Measurements from ENCODE around the gene KCNH1.

Gene KCNH1

GRCh38 chr1:210815641-210816550 lies 318.1 kb downstream of the KCNH1 start:
- peak in 7 of 58 donors; percentile 7 to 58 (median 20) for DNase-seq

GRCh38 chr1:210814382-210815123 lies 319.4 kb downstream of the KCNH1 start:
- peak in 1 of 58 donors; percentile 6 for DNase-seq

DNA sequence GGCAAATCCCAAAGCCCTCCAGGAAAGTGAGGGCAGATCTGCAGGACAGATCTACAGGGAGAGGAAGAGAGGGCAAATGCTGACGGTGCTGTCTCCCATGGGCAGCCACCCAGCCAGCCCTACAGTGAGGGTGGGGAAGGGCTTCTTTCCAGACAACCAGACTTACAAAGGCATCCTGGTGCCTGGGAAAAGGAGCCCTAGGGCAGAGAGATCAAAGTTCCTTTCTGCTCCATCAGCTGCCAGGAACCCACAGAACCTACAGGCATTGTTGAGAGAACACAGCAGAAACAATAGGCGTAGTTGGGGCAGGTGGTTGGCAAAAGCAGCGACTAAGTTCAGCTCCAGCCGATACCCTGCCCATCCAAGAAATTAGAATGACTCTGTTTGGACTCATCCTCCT lies 332.4 kb downstream of the KCNH1 start:
- DNase-seq = no peak

- DNase-seq = no peak
These were observed 333.2 kb downstream of the KCNH1 start for GRCh38 chr1:210800756-210801155.

- no peak for DNase-seq
These were observed 333.6 kb downstream of the KCNH1 start for GRCh38 chr1:210800301-210800700.

DNA sequence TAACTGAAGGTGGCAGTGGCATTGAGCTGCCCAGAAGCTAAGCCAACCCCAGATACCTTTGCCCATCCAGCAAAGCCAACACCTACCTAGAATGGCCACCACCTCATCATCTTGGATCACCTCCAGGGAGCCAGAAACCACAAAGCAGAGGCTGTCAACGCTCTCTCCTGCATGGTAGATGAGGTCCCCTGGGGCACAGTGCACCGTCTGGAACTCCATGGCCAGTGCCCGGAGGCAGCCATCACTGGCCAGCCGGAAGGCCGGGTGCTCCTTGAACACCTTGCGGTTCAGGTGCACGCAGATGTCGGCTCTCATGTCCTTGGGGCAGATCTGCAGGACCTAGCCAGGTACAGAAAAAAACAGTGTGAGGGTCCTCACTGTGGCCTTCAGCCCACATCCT lies 336.5 kb downstream of the KCNH1 start:
- DNase-seq = no peak

- peak in 27 of 58 donors; percentile 3 to 65 (median 24) for DNase-seq
These were observed 337.5 kb downstream of the KCNH1 start for GRCh38 chr1:210796421-210796820.

DNA sequence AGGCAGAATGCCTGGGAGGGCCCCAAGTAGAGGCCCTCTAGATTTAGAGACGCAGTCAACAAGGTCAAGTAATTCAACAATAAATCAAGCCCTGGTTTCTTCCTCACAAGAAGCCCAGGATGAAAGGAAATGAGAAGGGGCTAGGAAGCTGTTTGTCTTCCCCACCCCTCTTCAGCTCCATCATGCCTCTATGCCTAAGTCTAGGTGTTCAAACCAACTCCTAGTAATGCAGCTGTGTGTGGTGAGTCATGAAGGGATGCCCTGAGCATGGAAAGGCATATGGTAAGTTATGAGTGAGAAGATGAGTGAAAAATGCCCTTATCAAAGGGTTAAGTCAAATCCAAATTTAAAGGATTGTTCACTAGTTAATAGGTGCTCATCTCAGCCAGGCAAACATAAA lies 339.5 kb downstream of the KCNH1 start:
- DNase-seq = no peak

GRCh38 chr1:210792250-210793102 lies 341.5 kb downstream of the KCNH1 start:
- peak in 1 of 58 donors; percentile 8 for DNase-seq

GRCh38 chr1:210790196-210790595 lies 343.8 kb downstream of the KCNH1 start:
- DNase-seq = no peak

DNA sequence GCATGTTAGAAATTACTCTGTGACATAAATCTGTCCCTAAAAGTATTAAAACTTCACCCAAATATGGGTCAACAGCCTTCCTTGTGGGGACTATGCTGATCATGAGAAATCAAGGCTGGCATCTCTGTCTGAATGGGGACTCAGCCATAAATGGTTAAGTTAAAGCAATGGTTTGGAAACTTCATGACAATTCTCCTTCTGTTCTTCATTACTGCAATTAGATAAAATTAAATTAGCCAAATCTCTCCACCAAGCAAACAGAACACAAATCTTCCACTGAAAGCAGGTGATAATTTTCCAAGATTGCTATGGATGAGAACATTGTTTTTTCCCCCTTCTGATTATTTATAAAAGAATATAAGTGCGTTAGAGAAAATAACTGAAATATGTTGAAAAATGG lies 346.1 kb downstream of the KCNH1 start:
- DNase-seq = no peak

GRCh38 chr1:210786546-210786945 lies 347.4 kb downstream of the KCNH1 start:
- DNase-seq = no peak

DNA sequence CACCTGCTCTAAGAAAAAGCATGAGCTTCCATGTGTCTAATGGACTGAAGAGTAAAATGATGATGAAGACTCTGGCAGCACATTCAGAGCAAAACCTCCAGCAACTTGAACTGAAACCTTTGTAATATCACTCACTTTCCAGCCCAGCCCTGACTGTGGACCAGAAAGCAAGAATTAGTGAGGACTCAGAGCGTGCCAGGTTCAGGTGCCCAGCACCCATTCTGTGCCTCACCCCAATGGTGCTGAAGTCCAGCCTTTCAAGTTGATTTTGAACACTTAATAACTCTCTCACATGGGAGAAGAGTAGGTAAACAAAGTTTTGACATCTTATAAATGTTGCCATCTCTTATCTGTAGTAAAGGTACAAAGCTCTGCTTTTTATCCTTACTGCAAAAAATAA lies 350.0 kb downstream of the KCNH1 start:
- DNase-seq = no peak

DNA sequence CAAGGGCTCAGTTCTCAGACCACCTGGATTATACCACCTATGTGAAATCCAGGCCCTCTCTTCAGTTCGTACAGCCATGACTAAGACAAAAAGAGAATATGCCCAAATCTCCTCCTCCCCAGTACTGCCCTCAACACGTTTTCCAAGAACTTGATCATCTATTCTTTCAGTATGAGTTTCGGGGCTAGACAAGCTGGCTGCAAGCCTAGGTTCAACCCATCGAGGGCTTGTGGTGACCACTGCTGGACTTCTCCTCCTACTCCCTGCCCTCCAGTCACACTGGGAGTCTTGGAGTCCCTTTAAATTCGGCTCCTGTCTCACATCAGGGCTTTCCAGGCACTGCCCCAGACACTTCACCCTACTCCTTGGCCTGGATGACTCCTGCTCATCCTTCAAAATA lies 352.3 kb downstream of the KCNH1 start:
- DNase-seq = no peak

DNA sequence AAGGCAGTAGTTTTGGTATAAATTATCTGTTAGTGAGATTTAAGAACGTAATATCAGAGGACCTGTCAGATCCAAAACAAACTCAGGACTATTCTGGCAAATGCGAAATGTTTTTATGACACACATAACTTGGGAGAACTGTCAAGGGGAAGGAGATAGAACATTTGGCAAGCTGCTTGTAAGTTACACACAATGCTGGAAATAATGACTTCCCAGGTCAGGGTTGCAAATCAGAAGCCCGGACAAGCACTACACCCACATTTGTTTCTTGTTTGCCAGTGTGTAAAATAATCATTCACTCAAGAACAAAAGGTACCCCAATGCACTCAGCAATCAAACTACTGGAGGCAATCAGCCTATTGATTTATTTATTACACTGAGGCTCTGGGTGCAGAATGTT lies 354.7 kb downstream of the KCNH1 start:
- DNase-seq = no peak

DNA sequence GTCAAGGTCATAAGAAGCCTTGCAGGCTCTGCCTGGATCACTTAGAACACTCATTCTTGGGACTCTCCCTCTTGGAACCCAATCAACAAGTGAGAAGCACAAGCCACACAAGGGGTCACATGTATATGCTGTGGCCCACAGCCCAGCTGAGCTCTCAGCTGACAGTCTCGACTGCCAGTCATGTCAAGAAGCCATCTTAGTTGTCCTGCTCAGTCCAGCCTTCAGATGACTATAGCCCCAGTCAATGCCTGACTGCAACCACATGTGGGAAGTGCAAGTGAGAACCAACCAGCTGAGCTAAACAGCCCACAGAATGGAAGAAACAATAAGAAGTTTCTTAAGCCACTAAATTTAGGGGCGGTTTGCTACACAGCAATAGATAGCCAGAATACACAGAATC lies 356.0 kb downstream of the KCNH1 start:
- no peak for DNase-seq

GRCh38 chr1:210776712-210777111 lies 357.2 kb downstream of the KCNH1 start:
- DNase-seq = no peak

DNA sequence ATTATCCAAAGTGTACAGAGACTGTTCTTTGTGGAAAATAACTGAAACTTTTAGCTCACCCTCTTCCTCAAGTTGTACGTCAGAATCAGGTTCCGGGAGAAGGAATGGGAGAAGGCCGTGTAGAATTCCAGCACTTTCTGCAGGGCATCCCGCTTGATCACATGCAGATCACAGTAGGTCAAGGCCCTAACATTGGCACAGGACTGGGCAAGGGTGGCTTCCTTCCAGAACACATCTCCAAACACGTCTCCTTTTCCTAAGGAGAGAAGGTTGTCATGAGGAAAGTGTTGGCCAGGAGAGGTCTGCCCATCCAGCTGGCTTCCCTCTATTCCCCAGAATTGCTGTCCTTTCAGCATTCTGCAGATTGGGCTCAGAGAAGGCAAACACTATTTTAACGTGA lies 358.7 kb downstream of the KCNH1 start:
- DNase-seq = no peak

- DNase-seq = no peak
These were observed 360.5 kb downstream of the KCNH1 start for GRCh38 chr1:210773450-210773849.

GRCh38 chr1:210771131-210771530 lies 362.8 kb downstream of the KCNH1 start:
- no peak for DNase-seq

DNA sequence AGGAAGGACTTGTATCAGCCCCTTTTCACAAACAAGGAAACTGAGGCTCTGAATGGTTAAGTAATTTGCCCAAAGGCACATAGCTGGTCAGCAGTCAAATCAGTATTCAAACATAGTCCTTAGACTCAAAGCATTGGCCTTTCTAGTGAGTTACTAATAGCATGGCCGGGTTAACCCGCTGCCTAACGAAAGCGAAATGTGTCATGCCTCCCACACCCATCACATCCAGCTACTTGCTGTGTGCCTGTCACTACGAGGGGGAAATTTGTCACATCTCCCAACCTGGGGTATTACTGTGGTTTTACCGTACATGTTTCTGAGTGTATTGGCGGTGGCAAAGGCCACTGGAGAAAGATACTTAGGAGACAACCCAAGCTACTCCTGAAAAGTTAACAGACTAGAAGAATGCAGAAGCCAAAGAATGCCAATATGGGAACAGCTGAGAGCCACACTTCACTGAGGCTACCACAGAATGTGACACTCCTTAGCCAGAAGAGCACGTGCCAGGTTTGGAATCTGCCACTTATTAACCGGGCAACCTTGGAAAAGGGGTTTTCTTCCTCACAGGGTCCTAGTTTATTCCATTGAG lies 363.5 kb downstream of the KCNH1 start:
- no peak for DNase-seq
